IMR-90 (cell line): Measurements from ENCODE around the gene NOL4L. TPM values are rescaled to one million over a fixed set of nuclear protein-coding genes. Genes with fewer than 3 reads are reported as not detected.
"Not testable (repeated sequence)": the region's sequence is repeated elsewhere in the genome, so short reads cannot be mapped to it uniquely, and the experiment has no call there.

Experiments used
- ATAC-seq: fragments of 200-7000 bp; cut with Tn5 transposase; 2 replicates; pipeline ENCODE4 v1.9.1; 2020; ENCODE audit warnings: low read depth, mild to moderate bottlenecking, moderate library complexity
- BruUV-seq: library from RNA; stranded (reverse); fragments of 400-500 nt; replicated peaks from 2 replicates; lab custom pipeline; 2021; lab: Mats Ljungman, UMichigan
- CTCF ChIA-PET: fragments of 300-600 bp; formaldehyde crosslinking; extraction: SDS; loops from one replicate; lab custom pipeline; 2021; ENCODE audit warnings: antibody characterized with exemption; lab: Yijun Ruan, JAX
- POLR2A ChIA-PET: fragments of 300-600 bp; sonication (Branson Sonifier 250); formaldehyde crosslinking; loops from one replicate; lab custom pipeline; 2022; ENCODE audit warnings: antibody characterized with exemption; ENCODE audit not compliant: unreplicated experiment; lab: Charles Lee
- DNase-seq: peaks from one replicate; pipeline ENCODE4 v3.0.0; 2013
- H2AFZ ChIP-seq: replicated peaks from 2 replicates; pipeline ENCODE3; 2013; ENCODE audit warnings: low read length, mild to moderate bottlenecking; ENCODE audit not compliant: poor library complexity
- H2AK5ac ChIP-seq: 2 replicates; pipeline ENCODE4 v1.6.1; 2013; ENCODE audit warnings: low read depth, low read length, inconsistent platforms
- H2AK9ac ChIP-seq: replicated peaks from 2 replicates; pipeline ENCODE3; 2013; ENCODE audit warnings: mild to moderate bottlenecking, low read depth, low read length, moderate library complexity; ENCODE audit not compliant: poor library complexity
- H2BK120ac ChIP-seq: 2 replicates; pipeline ENCODE4 v1.6.1; 2013; ENCODE audit warnings: low read depth, low read length, inconsistent platforms
- H2BK15ac ChIP-seq: 3 replicates; pipeline ENCODE4 v1.6.1; 2013; ENCODE audit warnings: low read depth, low read length, inconsistent platforms
- H2BK20ac ChIP-seq: 2 replicates; pipeline ENCODE4 v1.6.1; 2013; ENCODE audit warnings: low read depth, mild to moderate bottlenecking, inconsistent platforms, low read length, moderate library complexity
- H2BK5ac ChIP-seq: 2 replicates; pipeline ENCODE4 v1.6.1; 2013; ENCODE audit warnings: mild to moderate bottlenecking, low read depth, low read length, inconsistent platforms; ENCODE audit not compliant: poor library complexity, severe bottlenecking
- H3K14ac ChIP-seq: replicated peaks from 2 replicates; pipeline ENCODE4 v1.6.1; 2013; ENCODE audit warnings: low read depth, low read length, inconsistent platforms
- H3K18ac ChIP-seq: 2 replicates; pipeline ENCODE4 v1.6.1; 2013; ENCODE audit warnings: low read depth, low read length, control low read depth
- H3K23ac ChIP-seq: 2 replicates; pipeline ENCODE4 v1.6.1; 2013; ENCODE audit warnings: low read depth, low read length, inconsistent platforms
- H3K27ac ChIP-seq: 2 replicates; pipeline ENCODE4 v1.5.1; 2013; ENCODE audit warnings: mild to moderate bottlenecking, control low read depth, low read length; ENCODE audit not compliant: insufficient read depth
- H3K27me3 ChIP-seq: 2 replicates; pipeline ENCODE4 v1.6.1; 2013; ENCODE audit warnings: low read length; ENCODE audit not compliant: control insufficient read depth, insufficient read depth
- H3K36me3 ChIP-seq: 2 replicates; pipeline ENCODE4 v1.6.1; 2013; ENCODE audit warnings: low read length, mixed read lengths; ENCODE audit not compliant: control insufficient read depth, insufficient read depth
- H3K4ac ChIP-seq: 2 replicates; pipeline ENCODE4 v1.6.1; 2013; ENCODE audit warnings: low read depth, low read length, inconsistent platforms
- H3K4me1 ChIP-seq: 2 replicates; pipeline ENCODE4 v1.6.1; 2013; ENCODE audit warnings: low read length, mixed read lengths; ENCODE audit not compliant: control insufficient read depth, insufficient read depth
- H3K4me2 ChIP-seq: 2 replicates; pipeline ENCODE4 v1.6.1; 2013; ENCODE audit warnings: low read depth, mild to moderate bottlenecking, control low read depth, low read length, moderate library complexity
- H3K4me3 ChIP-seq: 2 replicates; pipeline ENCODE4 v1.5.1; 2013; ENCODE audit warnings: low read depth, mild to moderate bottlenecking, control low read depth, low read length, moderate library complexity; ENCODE audit not compliant: insufficient read depth
- H3K56ac ChIP-seq: 2 replicates; pipeline ENCODE4 v1.6.1; 2013; ENCODE audit warnings: low read length, inconsistent platforms; ENCODE audit not compliant: insufficient read depth; ENCODE audit errors: extremely low read depth
- H3K79me1 ChIP-seq, 2 experiments: 2 replicates each; pipeline ENCODE4 v1.6.1; 2013; ENCODE audit warnings: low read length in 2 of 2, inconsistent platforms in 1 of 2, low read depth in 1 of 2
- H3K9ac ChIP-seq: 2 replicates; pipeline ENCODE4 v1.6.1; 2013; ENCODE audit warnings: low read depth, low read length, control low read depth
- H3K9me1 ChIP-seq: 2 replicates; pipeline ENCODE4 v1.6.1; 2013; ENCODE audit warnings: low read length, inconsistent platforms; ENCODE audit not compliant: insufficient read depth
- H3K9me3 ChIP-seq: 2 replicates; pipeline ENCODE4 v1.6.1; 2013; ENCODE audit warnings: low read length; ENCODE audit not compliant: control insufficient read depth, insufficient read depth
- H4K20me1 ChIP-seq: 2 replicates; pipeline ENCODE4 v1.6.1; 2013; ENCODE audit warnings: low read length, inconsistent platforms; ENCODE audit not compliant: insufficient read depth
- H4K5ac ChIP-seq: 2 replicates; pipeline ENCODE4 v1.6.1; 2013; ENCODE audit warnings: mild to moderate bottlenecking, low read depth, low read length, control low read depth
- H4K8ac ChIP-seq, 2 experiments: 2 replicates each; pipeline ENCODE4 v1.6.1; 2013; ENCODE audit warnings: low read depth in 2 of 2, low read length in 2 of 2, control low read depth in 1 of 2, inconsistent platforms in 1 of 2
- H4K91ac ChIP-seq: 2 replicates; pipeline ENCODE4 v1.6.1; 2013; ENCODE audit warnings: low read depth, low read length, inconsistent platforms; ENCODE audit not compliant: insufficient read depth
- POLR2A ChIP-seq: IDR thresholded peaks from 2 replicates; pipeline ENCODE4 v1.6.1; 2012; ENCODE audit warnings: mild to moderate bottlenecking, low read depth, low read length
- WGBS, 2 experiments: methylation state at CpG; one replicate each; pipeline versions ENCODE4 v1.1.5 to v1.1.7; 2013; ENCODE audit warnings: missing lambda C conversion rate in 2 of 2; ENCODE audit not compliant: insufficient read length in 1 of 2; ENCODE audit errors: extremely low coverage in 2 of 2; 5-methylcytosine and 5-hydroxymethylcytosine counted together
- dilution Hi-C: fragments of 300-500 bp; cut with HindIII; formaldehyde crosslinking; loops from one replicate; pipeline ENCODE4 v1.14.3; 2018; ENCODE audit warnings: low sequenced_read_pairs; ENCODE audit not compliant: unreplicated experiment
- in situ Hi-C: fragments of 300-500 bp; cut with MboI; formaldehyde crosslinking; loops from 3 replicates; pipeline ENCODE4 v1.14.3; 2019; ENCODE audit warnings: low sequenced_read_pairs, inconsistent platforms, mixed read lengths
- intact Hi-C: fragments of 100-400 bp; cut with micrococcal nuclease; formaldehyde crosslinking; loops from 2 replicates; pipeline ENCODE4 v1.10.0; 2022
- polyA plus RNA-seq, 3 experiments: library from polyadenylated mRNA; depleted of rRNA; stranded (reverse); fragments of >200 nt; gene quantifications; 2 replicates each; pipeline ENCODE4 v1.2.3, GENCODE V29; 2012; ENCODE audit warnings: low replicate concordance in 1 of 3
- total RNA-seq: library from RNA; depleted of rRNA; stranded (reverse); fragments of >200 nt; gene quantifications from 2 replicates; pipeline ENCODE4 v1.2.3, GENCODE V29; 2012

NOL4L gene
- total and polyA plus RNA-seq, 2 of the 4 experiments (the other 2 are of a cell fraction) = 4.7 to 13.3 TPM

- H3K18ac ChIP-seq, H2BK15ac ChIP-seq, in situ Hi-C loops, H3K27me3 ChIP-seq, H3K56ac ChIP-seq, intact Hi-C loops, H3K9me3 ChIP-seq, H3K36me3 ChIP-seq, H3K4me3 ChIP-seq, dilution Hi-C loops, ATAC-seq, CTCF ChIA-PET, BruUV-seq, DNase-seq: not testable (repeated sequence)
- Histone ChIP-seq H4K20me1 (peaks cover 11% of the 10 kb centered on the region), H3K9me1 (peaks cover 29% of the 10 kb centered on the region), H3K79me1 (peaks cover 10 to 89% of the 10 kb centered on the region in 2 experiments), H3K27ac (peak overlapping the region; percentile 80), H2AK9ac (peak overlapping the region; percentile 94), H3K4me2 (peak overlapping the region; percentile 55; the same call in 1 of the 2 replicates), H4K5ac (peak overlapping the region; percentile 66), H3K23ac (0 out of 2 replicates have a peak overlapping the region, but pooled peaks have one; percentile 14), H4K8ac (peak overlapping the region; percentile 44 to 95), H3K14ac (peak overlapping the region; percentile 39), H2AFZ (peak overlapping the region; percentile 90), H2BK20ac (peak overlapping the region; percentile 17), H2BK120ac (peak overlapping the region; percentile 45; the same call in 1 of the 2 replicates), H3K4ac (peak overlapping the region; percentile 71), H2BK5ac (peak overlapping the region; percentile 70), H3K4me1 (peaks cover 39% of the 10 kb centered on the region), H4K91ac (peak overlapping the region; percentile 67), H3K9ac (peak overlapping the region; percentile 58), H2AK5ac (peak overlapping the region; percentile 85)
- POLR2A ChIA-PET = interaction anchor here (0.6 kb wide), 2 partner anchors 17 to 316 kb away, joined by 3 to 5 read pairs; no protein-coding TSS in a partner anchor
- 93% methylated on average over 2 of the region's 15 CpGs; no CpG with 5 or more reads in 1 of the 2 experiments for WGBS, 2 experiments
- 0 out of 2 replicates have a peak, but pooled peaks have one; percentile 52 for TF ChIP-seq POLR2A
Observed at GRCh38 chr20:32465901-32466675, 119.0 kb downstream of the NOL4L start.
